ENCODE results near the gene FBN1. TPM values are rescaled to one million over a fixed set of nuclear protein-coding genes. Genes with fewer than 3 reads are reported as not detected.

Gene FBN1
- total and polyA plus RNA-seq, 10 of the 15 experiments (the other 5 are each of a cell fraction or from before 2014, with no cell fraction given) = 2.2 to 15.3 (median 7.0) TPM

DNA sequence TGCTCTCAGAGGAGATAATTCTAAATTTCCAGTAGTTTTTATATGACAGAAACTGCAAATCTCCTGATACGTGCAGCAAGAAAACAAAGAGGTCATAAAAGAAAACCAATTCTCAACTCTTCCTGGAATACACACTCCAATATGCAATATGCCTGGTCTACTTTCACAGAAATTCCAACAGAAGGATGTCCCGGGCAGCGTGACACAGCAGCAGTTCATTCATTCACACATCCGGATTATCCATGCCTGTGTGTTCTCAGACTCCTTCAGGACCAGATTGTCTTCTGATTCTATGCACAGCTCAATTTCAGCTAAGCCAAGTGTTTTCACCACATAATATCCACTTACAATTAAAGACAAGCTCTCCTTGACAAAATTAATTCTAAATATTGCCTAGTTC, 64.3 kb downstream of the FBN1 start:
- in situ Hi-C loops (cut with MboI) = no loop called here
- no peaks in the 10 kb centered on the region for H3K4me1 ChIP-seq (ENCODE audit: control insufficient read depth, insufficient read depth, low read length)
- H3K9ac ChIP-seq (ENCODE audit: control insufficient read depth, insufficient read depth, low read length) = no peak overlapping the region
- POLR2A ChIA-PET = interaction anchor here (0.6 to 1.2 kb wide), 3 partner anchors 9 to 83 kb away, joined by 3 read pairs; no protein-coding TSS in a partner anchor
- H4K20me1 ChIP-seq (ENCODE audit: control insufficient read depth, insufficient read depth) = no peaks in the 10 kb centered on the region
- intact Hi-C loops (cut with micrococcal nuclease; ENCODE audit: unreplicated experiment) = no loop called here
- WGBS (ENCODE audit: insufficient coverage, insufficient replicate concordance, low lambda C conversion rate, missing lambda C conversion rate) = 87% methylated on average over 4 of the region's 4 CpGs
- no peak overlapping the region for H3K27ac ChIP-seq (ENCODE audit: control insufficient read depth, insufficient read depth)
- no peaks in the 10 kb centered on the region for H3K27me3 ChIP-seq (replicated peaks in 1 of 2; ENCODE audit: control insufficient read depth in 2 of 2, insufficient read depth in 2 of 2, low read length in 1 of 2)
- H2AFZ ChIP-seq (ENCODE audit: control insufficient read depth, low read depth, low read length) = no peak overlapping the region
- no peak overlapping the region for H3K4me3 ChIP-seq
- H3K9me3 ChIP-seq (replicated peaks; ENCODE audit: control insufficient read depth, insufficient read depth, low read length) = no peaks in the 10 kb centered on the region
- SMC1A ChIA-PET (ENCODE audit: uncharacterized antibody, unreplicated experiment) = interaction anchor here (0.9 to 1.3 kb wide), 6 partner anchors 11 to 221 kb away, joined by 3 to 4 read pairs (median 3); no protein-coding TSS in a partner anchor
- no peak for DNase-seq (ENCODE audit: low read depth, low spot score)
- no peaks in the 10 kb centered on the region for H3K79me2 ChIP-seq (ENCODE audit: control insufficient read depth, insufficient read depth, low read length)
- no TSS peak for BruUV-seq (replicated peaks)
- RAD21 ChIA-PET (ENCODE audit: unreplicated experiment) = interaction anchor here (1.1 to 1.3 kb wide), 2 partner anchors 10 to 15 kb away, joined by 3 read pairs; no protein-coding TSS in a partner anchor
- H3K36me3 ChIP-seq (ENCODE audit: control insufficient read depth in 2 of 2, insufficient read depth in 2 of 2, low read length in 1 of 2) = no peaks in the 10 kb centered on the region
- no peak for ATAC-seq
- CTCF ChIA-PET = interaction anchor here (0.5 to 0.6 kb wide), 2 partner anchors 200 to 647 kb away, joined by 4 to 6 read pairs; no protein-coding TSS in a partner anchor
- no peak for FAIRE-seq
- H3K4me2 ChIP-seq (ENCODE audit: control insufficient read depth, insufficient read depth) = no peak overlapping the region
- TF ChIP-seq FOS (IDR thresholded peaks at IDR 0.05; ENCODE audit: borderline replicate concordance, extremely low read depth, insufficient read length) = no peak
- no peak for TF ChIP-seq CHD4 (IDR thresholded peaks at IDR 0.05)
- no peak for TF ChIP-seq ZNF384 (IDR thresholded peaks at IDR 0.05; ENCODE audit: borderline replicate concordance, low read depth, low read length)
- no peak for TF ChIP-seq PML (IDR thresholded peaks at IDR 0.05; ENCODE audit: low read length)
- TF ChIP-seq, protein P1, sequence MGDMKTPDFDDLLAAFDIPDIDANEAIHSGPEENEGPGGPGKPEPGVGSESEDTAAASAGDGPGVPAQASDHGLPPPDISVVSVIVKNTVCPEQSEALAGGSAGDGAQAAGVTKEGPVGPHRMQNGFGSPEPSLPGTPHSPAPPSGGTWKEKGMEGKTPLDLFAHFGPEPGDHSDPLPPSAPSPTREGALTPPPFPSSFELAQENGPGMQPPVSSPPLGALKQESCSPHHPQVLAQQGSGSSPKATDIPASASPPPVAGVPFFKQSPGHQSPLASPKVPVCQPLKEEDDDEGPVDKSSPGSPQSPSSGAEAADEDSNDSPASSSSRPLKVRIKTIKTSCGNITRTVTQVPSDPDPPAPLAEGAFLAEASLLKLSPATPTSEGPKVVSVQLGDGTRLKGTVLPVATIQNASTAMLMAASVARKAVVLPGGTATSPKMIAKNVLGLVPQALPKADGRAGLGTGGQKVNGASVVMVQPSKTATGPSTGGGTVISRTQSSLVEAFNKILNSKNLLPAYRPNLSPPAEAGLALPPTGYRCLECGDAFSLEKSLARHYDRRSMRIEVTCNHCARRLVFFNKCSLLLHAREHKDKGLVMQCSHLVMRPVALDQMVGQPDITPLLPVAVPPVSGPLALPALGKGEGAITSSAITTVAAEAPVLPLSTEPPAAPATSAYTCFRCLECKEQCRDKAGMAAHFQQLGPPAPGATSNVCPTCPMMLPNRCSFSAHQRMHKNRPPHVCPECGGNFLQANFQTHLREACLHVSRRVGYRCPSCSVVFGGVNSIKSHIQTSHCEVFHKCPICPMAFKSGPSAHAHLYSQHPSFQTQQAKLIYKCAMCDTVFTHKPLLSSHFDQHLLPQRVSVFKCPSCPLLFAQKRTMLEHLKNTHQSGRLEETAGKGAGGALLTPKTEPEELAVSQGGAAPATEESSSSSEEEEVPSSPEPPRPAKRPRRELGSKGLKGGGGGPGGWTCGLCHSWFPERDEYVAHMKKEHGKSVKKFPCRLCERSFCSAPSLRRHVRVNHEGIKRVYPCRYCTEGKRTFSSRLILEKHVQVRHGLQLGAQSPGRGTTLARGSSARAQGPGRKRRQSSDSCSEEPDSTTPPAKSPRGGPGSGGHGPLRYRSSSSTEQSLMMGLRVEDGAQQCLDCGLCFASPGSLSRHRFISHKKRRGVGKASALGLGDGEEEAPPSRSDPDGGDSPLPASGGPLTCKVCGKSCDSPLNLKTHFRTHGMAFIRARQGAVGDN (IDR thresholded peaks at IDR 0.05) = no peak
- TF ChIP-seq, protein P2, sequence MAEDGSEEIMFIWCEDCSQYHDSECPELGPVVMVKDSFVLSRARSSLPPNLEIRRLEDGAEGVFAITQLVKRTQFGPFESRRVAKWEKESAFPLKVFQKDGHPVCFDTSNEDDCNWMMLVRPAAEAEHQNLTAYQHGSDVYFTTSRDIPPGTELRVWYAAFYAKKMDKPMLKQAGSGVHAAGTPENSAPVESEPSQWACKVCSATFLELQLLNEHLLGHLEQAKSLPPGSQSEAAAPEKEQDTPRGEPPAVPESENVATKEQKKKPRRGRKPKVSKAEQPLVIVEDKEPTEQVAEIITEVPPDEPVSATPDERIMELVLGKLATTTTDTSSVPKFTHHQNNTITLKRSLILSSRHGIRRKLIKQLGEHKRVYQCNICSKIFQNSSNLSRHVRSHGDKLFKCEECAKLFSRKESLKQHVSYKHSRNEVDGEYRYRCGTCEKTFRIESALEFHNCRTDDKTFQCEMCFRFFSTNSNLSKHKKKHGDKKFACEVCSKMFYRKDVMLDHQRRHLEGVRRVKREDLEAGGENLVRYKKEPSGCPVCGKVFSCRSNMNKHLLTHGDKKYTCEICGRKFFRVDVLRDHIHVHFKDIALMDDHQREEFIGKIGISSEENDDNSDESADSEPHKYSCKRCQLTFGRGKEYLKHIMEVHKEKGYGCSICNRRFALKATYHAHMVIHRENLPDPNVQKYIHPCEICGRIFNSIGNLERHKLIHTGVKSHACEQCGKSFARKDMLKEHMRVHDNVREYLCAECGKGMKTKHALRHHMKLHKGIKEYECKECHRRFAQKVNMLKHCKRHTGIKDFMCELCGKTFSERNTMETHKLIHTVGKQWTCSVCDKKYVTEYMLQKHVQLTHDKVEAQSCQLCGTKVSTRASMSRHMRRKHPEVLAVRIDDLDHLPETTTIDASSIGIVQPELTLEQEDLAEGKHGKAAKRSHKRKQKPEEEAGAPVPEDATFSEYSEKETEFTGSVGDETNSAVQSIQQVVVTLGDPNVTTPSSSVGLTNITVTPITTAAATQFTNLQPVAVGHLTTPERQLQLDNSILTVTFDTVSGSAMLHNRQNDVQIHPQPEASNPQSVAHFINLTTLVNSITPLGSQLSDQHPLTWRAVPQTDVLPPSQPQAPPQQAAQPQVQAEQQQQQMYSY (CRISPR knock-in tag; IDR thresholded peaks at IDR 0.05) = no peak
- no peak for TF ChIP-seq KLF5 (IDR thresholded peaks at IDR 0.05; ENCODE audit: partially characterized antibody)
- no peak for TF ChIP-seq CHD2 (IDR thresholded peaks at IDR 0.05; ENCODE audit: borderline replicate concordance, low read depth, low read length)
- TF ChIP-seq, protein P3, sequence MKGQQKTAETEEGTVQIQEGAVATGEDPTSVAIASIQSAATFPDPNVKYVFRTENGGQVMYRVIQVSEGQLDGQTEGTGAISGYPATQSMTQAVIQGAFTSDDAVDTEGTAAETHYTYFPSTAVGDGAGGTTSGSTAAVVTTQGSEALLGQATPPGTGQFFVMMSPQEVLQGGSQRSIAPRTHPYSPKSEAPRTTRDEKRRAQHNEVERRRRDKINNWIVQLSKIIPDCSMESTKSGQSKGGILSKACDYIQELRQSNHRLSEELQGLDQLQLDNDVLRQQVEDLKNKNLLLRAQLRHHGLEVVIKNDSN (IDR thresholded peaks at IDR 0.05; ENCODE audit: borderline replicate concordance, extremely low read length, insufficient read depth, low read depth, low read length) = no peak
- no peak for TF ChIP-seq NFIC (IDR thresholded peaks at IDR 0.05; ENCODE audit: low read depth, low read length)
- no peak for TF ChIP-seq BMI1 (IDR thresholded peaks at IDR 0.05; ENCODE audit: borderline replicate concordance)
- TF ChIP-seq SUZ12 (IDR thresholded peaks at IDR 0.05; ENCODE audit: unreplicated experiment) = no peak
- no peak for TF ChIP-seq NKRF (conservative IDR thresholded peaks at IDR 0.05)
- TF ChIP-seq RUNX3 (IDR thresholded peaks at IDR 0.05; ENCODE audit: low read length) = no peak
